HG03196 (cell line): ENCODE measurements around the gene GRID1.

ENCODE experiments used
- ATAC-seq: cut with Tn5 transposase; IDR thresholded peaks from one replicate; pipeline ENCODE4 v1.9.1; 2021; ENCODE audit not compliant: unreplicated experiment

The GRID1 gene

DNA sequence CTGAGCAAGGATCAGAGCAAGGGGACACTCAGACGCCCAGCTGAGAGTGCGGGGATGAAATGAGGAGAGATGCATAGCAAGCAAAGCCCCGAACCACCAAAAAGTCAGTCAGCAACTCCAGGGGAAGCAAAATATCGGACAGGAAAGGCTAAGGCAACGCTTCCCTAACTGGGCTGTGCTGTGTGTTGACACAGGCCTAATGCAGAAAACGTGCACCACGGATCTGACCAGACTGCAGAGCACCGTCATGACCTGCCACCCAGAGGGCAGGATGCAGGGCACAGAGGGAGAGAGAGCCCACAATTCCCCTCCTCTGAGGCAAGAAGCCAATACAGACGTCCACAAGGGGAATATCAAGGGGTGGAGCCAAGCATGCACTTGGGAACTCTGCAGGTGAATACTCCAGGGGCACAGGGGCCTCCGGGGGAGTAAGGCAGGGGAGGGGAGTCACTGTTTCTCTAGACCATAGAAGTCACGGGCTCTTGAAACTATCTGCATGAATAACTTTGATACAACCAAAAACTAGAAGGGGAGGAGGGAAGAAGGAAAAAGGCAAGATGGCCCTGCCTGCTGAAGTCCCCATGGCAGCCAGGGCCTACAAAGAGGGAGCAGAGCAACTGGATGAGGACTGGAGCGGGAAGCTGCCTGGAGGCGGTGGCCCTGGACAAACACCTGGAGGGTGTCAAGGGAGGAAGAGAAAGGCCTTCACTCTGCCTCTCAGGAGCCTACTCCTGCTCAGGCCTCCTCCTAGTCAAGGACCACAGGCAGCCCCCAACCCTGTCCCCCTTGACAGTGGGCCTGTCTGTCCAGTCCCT, 26.2 kb downstream of the GRID1 start:
- no peak for ATAC-seq

DNA sequence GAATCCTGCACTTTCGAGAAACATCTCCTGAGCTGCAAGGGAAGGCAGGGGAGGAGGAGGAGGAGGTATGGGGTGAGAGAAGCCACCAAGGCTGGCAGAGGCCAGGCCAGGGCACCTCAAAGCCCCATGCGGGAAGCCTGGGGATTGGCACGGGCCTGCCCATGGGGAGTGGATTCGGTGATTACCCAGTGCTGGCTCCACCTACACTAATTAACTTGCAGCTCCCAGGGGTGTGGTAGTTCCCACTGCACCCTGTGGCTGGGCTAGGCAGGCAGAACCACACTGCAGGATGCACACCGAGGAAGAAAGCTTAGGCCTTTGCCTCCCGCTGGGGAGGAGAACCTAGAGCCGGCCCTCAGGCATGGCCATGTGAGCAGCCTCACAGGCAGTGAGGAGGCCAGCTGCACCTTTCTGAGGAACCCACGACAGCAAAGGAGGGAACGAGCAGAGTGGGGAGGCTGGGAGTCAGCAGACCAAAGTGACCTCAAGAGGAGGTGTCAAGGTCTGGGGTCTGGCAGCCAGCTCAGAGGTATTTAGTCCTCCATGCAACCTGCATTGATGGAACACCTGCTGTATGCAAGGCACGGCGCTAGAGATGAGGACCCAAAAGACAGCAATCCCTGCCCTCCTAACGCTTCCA, 27.2 kb downstream of the GRID1 start:
- no peak for ATAC-seq

DNA sequence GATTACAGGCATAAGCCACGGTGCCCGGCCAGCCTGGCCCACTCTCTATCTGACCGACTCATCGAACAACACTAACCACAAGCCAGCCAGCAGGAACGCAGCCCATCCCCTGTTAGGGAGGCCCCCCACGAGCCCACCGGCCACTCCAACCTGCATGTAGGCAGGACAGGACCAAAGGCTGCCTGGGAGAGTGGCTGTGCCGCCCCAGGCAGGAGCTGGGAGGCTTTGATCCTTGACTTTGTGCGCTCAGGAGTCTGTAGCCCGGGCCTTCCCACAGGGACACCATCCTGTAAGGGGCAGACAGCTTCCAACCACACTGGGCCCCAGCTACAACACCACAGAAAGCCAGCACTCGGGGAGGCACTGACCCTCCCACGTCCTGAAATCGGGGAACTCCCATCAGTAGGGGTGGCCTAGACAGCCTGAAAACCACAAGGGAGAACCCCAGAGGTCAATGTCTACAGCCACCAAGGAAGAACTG, 29.4 kb downstream of the GRID1 start:
- no peak for ATAC-seq

DNA sequence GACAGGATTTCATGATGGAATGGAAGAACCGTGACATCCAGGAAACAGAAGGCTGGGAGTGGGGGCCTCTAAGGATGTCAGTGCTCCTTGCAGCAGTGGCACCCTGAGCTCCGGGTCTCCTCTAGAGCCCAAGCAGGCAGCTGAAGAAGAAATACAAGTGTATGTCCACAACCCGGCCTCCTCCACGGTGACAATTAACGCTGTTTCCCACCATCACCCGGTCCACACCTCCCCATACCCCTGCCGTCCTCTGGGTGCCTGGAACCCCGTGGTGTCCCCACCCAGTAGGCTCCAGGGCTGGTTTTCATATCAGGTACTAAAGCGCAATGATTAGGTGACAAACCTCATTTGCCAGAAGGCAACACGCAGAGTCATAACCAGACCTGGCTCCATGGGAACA, 30.3 kb downstream of the GRID1 start:
- ATAC-seq, result no peak

DNA sequence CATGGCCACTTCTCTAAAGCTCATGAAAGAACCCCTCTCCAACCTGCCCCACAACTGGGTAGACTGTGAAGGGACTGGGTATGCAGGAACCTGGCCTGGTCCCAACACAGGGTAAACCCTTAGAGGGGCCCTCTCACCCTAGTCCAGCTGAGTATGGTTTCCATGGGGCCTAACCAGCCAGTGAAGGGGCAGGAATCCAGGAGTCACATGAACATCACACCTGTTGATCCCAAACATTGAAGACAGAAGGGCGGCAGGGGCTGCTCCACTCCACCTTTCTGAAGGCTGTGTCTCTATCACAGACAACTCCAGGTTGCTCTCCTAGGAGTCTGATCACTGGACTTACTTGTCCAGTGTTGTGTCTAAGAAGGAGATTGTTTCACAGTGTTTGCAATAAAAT, 30.8 kb downstream of the GRID1 start:
- no peak for ATAC-seq

DNA sequence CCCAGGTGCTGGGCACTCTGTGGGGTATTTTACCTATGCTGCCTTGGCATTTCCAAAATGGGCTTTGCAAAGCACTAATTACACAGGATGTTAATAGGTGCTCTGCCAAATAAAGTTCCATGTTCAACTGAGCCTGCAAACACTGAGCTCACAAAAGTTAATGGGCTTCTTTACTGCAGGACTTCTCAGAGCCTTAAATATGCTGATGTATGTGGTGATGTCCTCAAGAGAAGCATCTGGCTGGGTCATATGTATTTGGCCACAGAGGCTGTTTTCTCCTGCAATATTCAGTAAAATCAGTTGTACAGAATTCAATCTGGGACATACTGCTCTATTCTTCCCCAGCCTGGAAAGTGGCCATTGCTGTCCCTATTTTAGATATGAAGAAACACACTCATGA, 31.3 kb downstream of the GRID1 start:
- ATAC-seq, result no peak

DNA sequence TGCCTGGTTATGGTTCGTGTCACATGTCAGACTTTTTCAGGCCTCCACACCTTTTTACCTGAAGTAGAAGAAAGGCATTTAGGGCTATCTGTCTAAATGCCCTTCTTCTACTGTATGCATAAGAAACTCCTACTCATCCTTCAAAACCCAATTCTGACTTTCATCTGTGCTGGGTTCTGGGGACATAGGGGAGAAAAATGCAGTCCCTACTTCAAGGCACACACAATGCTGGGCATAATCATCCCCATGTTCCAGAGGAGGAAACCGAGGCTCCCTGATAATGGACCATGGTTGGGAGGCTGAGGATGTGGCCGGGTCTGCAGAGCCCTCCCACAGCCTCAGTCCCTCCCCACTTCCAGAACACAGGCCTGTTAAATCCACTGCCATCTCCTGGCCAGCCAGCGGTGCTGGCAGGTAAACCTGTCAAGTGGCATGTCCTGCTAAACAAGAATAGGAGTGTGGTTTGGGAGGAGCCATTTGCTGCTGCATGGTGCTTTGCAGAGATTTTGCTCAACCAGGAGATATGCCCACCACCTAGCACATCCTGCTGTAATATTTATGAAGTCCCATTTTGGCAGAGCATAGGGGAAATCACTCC, 32.0 kb downstream of the GRID1 start:
- ATAC-seq, result no peak

DNA sequence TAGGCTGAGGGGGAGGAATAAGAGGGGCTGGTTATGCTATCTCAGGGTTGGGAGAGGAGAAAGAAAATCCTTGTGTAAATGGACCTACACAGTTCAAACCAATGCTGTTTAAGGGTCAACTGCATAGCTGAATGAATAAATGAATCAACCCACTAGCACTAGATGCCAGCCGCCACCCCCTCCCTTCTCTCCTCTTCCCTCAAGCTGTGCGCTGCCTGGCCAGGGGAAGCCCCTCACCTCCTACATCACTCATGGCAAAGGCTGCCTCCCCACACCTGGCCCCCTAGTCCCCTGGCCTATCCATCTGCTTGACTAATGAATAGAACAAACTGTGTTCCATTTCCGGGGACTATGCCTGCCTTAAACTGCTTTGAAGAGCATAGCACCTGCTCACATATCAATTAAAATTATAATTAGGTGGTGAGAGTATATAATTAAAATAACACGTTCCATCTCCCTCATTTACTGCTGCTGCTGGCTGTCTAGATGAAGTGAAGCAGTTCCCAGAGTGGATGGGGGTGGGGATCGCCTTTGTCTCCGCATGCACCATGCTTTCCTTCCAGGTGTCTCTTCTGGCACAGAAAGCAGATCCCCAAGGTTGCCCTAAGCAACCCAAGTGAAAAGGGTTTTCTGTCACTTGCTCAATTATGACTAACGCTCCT, 32.6 kb downstream of the GRID1 start:
- no peak for ATAC-seq

DNA sequence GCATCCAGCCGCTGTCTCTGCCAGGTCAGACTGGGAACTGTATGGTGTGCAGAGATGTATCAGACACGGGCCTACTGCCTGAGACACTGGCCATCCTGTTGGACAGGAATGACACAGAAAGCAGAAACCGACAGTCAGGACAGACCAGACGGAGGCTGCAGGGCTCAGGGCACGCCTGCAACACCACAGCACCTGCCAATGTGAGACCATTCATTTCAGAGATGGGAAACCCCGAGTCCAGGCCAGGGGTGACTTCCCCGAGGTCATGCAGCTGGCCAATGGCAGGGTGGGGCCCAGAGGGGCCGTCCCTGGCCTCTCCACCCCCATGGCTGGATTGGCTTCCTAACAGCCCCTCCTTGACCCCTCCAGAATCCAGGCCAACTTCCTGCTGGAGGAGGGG, 34.7 kb downstream of the GRID1 start:
- ATAC-seq, result no peak

DNA sequence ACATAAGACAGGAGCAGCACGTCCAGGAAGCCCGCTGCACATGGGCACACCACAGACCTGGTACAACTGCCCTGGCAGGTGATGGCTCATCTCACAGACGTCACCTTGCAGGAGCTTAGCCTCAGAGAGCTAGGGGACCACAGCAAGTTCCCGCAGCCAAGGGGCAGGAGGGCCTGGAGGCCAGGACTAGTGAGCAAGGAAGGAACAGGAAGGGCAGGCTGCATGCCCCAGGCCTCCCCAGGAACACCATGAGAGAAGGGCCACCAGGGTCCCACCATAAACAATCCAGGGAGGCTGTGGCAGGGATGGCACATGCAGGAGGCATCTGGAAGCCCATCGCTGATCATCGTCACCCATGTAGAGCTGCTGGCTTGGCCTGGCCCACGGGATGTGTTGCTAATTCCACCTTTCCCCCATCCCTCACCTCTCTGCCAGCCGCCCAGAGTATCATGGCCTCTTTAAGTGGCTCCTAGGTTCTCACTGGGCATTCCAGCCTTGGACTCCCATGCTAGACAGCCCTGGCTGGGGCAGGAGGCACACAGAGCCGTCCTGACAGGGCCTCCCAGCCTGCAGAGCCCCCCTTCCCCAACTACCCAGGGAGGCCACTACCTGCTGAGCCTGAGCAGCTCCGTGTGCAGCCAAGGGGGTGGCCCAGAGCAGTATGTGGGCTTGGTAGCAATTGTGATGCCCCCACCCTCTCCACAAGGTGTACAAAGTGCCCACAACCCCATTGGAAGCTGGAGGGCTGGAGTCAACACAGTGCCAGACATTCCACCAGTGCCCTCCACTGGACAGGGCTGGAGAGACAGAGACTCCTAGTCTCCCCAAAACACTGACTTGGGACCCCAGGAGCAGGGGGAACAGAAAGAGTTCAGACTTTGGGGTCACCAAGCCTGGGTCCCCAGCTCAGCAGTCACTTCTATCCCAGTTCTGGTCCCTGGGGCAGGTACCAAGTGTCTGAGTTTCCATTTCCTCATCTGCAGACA, 35.5 kb downstream of the GRID1 start:
- no peak for ATAC-seq

DNA sequence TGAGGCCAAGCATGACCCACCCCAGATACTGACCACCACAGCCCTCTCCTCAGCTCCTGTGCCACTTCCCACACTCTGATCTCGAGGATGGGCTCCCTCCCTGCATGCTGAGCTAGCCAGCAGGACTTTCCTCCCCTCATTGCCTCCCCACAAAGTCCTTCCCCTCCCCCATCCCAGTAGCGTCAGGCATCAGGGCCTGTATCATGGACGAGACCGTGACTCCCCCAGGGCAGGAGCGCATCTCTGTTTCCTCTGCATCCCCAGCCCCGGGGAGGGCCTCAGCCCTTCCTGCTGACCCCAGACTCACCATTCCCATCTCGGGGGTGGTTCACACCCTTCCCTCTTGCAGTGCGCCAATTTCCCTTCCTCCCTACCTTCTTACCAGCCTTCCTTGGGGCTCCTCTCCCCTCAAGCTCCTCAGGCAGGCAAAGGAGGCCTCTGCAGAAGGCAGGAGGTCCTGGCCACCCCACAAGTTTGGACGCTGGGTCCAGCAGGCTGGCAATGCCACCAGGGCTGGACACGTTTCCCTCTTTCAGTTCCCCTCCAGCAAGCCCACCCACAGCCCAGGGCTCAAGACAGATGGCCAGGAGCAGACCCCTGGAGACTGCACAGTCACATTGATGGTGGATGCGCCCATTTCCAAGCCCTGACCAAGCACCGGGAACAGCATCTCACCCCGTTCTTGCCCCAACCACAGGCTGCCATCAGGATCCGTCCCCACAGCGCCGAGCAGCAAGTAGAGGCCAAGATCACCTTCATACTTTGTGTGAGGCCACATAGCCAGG, 36.5 kb downstream of the GRID1 start:
- ATAC-seq, result no peak

DNA sequence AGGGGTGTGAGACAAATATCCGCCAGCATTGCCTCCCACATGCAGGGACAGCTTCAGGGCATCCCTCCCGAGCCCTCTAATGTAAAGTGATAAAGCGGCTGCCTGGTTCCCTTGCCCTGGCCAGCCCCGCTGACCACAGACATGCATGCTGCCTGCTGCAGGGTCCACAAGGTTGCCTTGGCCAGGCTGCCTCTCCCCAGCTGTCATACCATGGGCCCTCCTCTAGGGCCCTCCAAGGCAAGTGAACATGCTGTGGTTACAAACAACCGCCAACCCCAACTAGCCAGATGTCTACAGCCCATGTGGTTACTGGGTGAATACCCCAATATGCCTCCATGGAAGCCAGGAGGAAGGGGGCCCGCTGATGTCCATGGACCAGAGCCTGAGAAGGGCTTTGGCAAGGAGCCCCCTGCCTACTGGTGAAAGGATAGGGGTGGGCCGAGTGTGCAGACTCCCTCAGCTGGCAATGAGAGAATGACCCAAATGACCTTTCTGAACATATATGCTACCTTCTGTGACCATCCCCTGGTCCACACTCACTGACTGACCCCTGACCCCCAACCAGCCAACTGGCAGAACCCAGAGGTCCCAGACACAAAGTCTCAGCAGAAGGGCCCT, 37.4 kb downstream of the GRID1 start:
- no peak for ATAC-seq

DNA sequence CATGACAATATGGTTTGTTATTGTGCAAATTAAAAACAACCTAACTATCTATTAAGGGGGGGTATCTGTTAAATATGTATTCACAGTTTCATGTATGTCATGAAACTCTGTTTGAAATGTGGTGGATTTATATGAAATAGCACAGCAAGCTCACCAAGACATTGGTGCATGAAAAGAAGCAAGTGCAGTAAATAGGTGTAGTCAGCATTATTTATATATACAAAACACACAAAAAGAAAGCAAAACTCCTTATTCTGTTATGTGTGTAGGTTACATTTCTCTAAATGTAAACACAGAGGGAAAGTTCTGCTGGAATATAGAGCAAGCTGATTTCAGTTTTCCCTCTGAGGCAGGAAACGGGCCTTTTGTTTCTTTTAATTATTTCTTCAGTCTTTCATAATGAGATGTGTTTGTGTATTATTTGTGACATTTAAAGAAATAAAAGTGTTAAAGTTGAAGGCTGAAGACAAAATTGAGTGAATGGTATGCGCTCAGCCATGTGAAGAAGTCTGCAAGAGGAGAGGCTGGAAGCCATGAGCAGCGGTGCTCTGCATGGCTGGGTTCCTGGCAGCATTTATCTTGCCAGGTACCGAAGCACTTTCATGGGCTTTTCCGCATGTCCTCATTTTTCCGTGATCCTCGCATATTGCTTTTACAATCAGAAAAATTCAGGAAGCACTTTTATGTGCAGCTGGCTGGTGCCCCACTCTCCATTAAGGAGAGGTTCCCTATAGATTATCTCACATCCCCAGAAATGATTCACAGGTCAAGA, 38.5 kb downstream of the GRID1 start:
- no peak for ATAC-seq

DNA sequence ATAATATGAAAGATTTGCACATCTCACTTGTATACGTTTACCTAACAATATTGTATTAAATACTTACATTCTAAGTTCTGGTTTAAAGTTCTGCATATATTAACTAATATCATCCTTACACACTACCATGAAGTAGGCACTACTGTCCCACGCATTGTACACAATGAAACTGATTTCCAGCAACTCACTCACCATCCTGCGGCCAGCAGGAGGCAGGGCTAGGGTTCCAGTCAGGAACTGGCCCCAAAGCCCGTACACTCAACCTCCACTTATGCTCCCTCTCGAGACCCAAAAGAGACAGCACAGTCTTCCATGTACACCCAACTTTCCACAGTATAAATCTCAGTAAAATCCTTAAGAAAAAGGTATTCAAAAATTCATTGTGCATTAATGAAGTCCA, 41.4 kb downstream of the GRID1 start:
- no peak for ATAC-seq

DNA sequence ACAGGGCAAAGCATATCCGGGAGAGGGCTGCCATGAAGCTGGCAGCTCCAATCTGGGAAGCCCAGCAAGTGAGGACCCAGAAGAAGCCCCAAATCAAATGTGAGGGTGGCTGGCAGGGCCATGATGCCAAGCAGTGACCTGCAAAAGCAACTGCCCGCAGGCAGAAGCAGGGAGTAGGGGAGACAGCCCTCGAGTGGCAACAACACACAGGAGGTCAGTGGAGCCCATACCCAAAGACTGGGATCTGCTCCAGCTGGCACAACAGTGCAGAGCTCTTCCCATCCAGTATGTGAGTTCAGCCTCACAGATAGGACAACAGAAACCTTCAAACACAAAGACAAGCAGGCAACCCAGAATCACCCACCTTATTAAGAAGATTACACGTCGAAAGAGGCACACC, 45.0 kb downstream of the GRID1 start:
- ATAC-seq, result no peak

DNA sequence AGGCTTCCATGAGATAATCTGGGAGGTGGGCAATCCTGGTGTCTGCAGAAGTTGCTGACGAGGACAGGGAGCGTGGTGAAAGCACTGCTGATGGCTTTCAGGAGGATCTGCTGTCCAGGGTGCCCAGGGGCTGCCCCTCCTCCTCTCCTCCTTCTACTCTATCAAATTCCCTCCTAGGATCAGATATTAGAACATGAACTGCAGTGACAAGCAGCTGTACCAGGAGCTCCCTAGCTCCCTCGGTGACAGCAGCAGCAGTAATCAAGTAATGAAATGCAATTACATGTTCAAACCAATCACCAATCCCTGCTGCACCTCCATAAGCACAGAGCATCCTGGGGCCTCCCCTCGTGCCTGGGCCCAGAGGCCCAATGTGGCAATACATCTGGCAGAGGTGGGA, 46.9 kb downstream of the GRID1 start:
- ATAC-seq, result no peak

DNA sequence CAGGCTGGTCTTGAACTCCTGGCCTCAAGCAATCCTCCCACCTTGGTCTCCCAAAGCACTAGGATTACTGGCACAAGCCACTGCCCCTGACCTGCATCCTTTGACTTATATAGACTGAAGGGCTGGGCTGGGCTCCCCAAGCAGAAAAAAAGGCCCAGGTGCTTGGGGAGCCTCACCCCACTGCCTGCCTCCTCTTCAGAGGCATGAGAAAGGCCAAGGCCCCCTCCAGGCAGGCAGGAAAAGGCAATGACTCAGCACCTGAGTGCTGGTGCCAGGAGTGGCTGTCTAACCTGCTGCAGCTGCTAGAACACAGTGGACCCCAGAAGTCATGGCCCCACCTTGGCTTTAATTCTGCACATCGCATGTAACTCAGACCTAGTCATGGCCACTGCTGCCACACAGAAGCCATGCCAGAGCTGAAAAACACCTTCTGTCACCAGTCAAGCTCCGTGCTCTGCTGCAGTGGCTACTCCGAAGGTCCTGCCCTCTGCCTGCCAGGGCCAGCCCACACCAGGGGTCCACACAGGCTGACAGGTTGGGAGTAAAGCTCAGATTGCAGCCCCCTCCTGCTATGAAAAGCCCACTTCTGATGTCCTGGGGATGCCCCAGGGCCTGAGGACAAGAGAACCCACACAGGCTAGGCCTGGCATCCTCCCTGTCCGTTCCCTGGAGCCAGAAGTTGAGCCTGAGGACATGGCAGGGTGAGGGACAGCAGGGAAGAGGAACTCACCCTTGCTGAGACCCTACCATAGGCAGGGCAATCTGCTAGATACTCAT, 48.5 kb downstream of the GRID1 start:
- ATAC-seq, result no peak

DNA sequence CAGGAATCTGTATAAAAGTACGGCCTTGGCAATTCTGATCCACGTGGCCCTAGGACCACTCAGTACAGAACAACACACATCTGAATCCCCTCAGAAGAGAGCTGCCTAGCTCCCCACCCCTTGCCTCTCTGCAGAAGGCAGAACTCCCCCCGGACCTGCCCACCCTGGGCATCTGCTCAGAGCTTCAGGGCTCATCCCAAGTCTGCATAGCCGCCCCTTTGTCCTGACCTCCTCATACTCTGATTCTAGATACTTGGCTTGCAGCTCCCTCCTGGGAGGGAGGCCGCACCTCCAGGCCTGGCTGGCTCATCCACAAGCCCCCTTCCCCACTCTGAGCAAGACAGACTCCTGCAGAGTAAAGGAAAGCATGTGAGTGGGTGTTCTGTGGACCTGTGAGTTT, 49.6 kb downstream of the GRID1 start:
- ATAC-seq, result no peak
